ENCODE measurements around the gene CGB3.

Gene CGB3

GRCh38 chr19:48985711-48986110 is 38.4 kb downstream of the CGB3 start:
- no peak for DNase-seq

GRCh38 chr19:48982280-48982679 is 41.9 kb downstream of the CGB3 start:
- DNase-seq = no peak

GRCh38 chr19:48977061-48977460 is 47.1 kb downstream of the CGB3 start:
- no peak for DNase-seq

GRCh38 chr19:48975947-48976847 is 47.9 kb downstream of the CGB3 start:
- DNase-seq = no peak

All from amniotic stem cell (primary cell).